ENCODE data around the gene WDR76.
"Not testable (repeated sequence)": the region's sequence is repeated elsewhere in the genome, so short reads cannot be mapped to it uniquely, and the experiment has no call there.

WDR76 gene

DNA sequence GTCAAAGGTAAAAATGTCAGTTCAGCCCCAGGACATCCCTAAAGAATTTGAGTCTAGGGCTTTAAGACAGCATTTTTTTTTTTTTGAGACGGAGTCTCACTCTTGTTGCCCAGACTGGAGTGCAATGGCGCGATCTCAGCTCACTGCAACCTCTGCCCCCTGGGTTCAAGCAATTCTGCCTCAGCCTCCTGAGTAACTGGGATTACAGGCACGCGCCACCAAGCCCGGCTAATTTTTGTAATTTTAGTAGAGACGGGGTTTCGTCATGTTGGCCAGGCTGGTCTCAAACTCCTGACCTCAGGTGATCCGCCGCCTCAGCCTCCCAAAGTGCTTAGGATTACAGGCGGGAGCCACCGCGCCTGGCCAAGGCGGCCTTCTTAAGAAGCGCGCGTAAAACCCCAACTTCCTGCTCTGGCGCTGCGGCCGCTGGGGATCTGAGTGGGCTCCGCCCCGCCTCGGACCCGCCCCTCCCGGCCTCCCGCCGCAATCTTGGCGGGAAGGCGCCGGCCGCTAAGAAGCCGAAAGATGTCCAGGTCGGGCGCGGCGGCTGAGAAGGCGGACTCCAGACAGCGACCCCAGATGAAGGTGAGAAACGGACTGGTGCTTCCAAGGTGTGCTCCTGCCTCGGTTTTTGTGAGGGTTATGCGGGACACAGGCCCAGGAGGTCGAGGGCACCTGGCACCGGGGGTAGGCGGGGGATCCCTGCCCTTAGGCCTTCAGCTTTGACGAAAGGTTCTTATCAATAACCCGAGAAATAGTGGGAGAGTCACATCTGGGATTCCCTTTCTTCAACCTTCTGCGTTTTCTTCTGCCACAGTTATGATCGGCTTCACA, at the start of gene WDR76:
TSS of gene WDR76 (plus strand) at position 495 of the 834 bp plus-strand sequence. CDS start at position 526, 31 bp downstream.
- DNase-seq: peak; percentile 56

DNA sequence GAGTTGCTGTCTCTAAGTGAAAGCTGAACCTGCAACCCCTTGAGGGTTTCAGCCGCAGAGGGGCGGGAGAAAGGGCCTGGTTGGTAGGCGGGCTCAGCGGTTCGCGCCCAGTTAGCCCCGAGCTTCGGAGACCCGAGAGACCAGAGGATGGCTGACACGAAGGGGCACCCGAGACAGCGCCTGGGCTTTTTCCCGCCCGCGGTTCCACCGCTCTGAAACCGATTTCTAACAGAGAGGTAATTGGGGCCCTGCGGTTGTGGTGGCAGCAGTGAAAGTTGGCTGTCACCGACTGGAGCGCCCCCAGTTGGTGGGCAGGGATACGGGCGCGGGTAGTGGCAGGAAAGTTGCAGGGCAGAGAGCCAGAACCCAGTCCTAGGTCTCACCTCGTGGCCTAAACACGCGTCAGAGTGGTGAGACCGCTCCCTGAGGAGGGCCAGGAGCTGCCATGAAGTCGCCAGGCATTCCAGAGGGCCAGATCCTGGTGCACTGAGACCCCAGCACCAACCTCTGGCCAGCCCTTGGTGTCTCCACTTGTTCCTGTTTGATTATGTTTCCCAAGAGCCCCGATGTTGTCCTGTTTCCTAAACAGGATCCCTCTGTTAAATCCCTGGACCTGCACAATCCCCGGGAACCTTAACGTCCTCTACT, 49.4 kb upstream of the WDR76 start:
- peak; percentile 82 for DNase-seq

GRCh38 chr15:43779016-43779415, 47.8 kb upstream of the WDR76 start:
- no peak for DNase-seq

DNA sequence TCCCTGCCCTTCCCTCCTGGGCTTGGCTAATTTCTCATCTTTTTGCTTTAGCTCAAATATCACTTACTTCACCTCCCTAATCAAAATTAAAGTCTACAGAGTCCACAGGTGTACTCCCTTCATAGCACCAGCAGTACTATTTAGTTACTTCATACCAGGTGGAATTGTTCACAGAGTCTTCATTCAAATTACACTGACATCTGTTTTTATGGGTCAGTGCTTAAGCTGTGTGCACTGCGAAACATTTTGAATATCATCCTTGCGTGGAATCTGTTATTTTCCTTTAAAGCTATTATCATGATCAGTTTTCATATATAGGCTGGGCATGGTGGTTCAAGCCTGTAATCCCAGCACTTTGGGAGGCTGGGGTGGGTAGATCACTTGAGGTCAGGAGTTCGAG, 37.4 kb upstream of the WDR76 start:
- no peak for DNase-seq

- DNase-seq: peak; percentile 98
These were observed 34.6 kb upstream of the WDR76 start, which contains the start of gene SERF2 for GRCh38 chr15:43791993-43792760. SERF2 (plus strand) TSS chr15:43792320; CDS start chr15:43792377, 57 bp downstream.

- DNase-seq: no peak
These were observed 33.9 kb upstream of the WDR76 start for GRCh38 chr15:43792761-43793476.

GRCh38 chr15:43793647-43794046, 33.2 kb upstream of the WDR76 start:
- DNase-seq: no peak

- no peak for DNase-seq
These were observed 32.3 kb upstream of the WDR76 start for GRCh38 chr15:43794269-43795037.

- no peak for DNase-seq
These were observed 31.6 kb upstream of the WDR76 start for GRCh38 chr15:43795197-43795596.

DNA sequence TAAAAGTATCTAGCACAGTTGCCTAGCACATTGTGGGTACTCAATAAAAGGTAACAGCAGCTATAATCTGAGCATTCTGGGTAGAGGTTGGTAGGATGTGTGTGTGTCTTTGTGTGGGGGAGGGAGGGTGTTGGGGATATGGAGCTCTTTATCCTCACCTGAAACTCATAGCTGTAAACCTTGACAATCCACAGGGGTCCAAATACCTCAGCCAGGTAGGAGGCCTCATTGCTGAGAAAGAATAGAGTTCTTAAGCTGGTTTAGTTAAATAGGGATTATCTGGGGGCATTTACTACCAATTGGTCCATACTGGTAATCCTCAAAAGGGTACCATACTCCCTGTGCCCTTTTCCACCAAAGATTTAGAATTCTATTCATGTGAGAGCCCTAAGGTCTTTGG, 30.8 kb upstream of the WDR76 start:
- DNase-seq: no peak

DNA sequence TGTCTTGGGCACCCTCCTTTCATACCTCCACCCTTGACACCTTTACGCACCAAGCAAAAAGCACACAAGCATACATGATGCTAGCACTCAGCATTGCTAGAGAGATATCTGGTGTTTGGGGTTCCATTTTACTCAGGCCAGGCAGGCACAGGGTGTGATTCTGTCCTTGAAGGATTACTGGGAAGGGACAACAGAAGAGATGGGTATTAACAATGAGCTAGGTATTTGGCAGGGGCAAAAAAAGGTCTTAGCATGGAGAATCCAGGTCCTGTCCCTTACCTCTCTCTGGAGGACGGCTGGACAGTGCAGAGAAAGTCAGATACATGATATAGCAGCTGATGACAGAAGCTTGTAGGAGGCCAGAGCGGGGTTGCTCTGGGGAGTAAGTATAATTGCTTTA, 30.2 kb upstream of the WDR76 start:
- DNase-seq: no peak

DNA sequence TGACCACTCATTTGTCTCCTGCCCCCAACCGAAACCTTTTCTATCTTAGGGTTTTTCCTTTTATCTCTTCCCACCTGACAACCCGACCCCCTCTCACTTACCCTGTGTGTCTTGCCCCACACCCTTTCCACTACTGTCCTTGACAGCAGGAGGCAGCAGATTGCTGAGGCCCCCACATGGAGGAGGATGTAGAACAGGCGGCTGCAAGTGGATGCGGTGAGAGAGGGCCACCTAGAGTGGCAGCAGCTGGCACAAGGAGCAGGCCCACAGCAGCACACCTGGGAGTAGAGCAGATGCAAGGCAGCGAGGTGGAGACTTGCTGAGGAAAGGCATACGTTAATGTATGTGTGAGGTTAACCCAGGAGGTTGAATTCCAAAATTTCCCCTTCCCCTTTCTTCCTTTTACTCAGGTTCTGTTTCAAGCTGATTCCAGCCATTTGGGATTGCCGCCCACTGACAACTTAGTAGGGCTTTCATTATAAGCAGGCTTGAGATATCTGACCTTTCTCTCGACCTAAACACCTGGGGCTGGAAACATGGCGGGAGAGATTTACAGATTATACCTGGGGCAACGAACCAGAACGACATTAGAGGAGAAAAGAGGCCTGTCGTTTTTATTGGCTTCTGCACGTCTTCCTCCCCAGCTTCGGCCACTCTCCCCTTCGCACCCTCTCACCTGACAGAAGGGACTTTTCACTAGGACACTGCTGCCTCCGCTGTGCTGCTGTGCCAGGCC, 27.4 kb upstream of the WDR76 start:
- DNase-seq: no peak

- no peak for DNase-seq
These were observed 26.9 kb upstream of the WDR76 start, which contains the start of gene SERINC4 for GRCh38 chr15:43799945-43800285. SERINC4 (minus strand) TSS chr15:43800220; CDS start chr15:43799986, 234 bp downstream.

DNA sequence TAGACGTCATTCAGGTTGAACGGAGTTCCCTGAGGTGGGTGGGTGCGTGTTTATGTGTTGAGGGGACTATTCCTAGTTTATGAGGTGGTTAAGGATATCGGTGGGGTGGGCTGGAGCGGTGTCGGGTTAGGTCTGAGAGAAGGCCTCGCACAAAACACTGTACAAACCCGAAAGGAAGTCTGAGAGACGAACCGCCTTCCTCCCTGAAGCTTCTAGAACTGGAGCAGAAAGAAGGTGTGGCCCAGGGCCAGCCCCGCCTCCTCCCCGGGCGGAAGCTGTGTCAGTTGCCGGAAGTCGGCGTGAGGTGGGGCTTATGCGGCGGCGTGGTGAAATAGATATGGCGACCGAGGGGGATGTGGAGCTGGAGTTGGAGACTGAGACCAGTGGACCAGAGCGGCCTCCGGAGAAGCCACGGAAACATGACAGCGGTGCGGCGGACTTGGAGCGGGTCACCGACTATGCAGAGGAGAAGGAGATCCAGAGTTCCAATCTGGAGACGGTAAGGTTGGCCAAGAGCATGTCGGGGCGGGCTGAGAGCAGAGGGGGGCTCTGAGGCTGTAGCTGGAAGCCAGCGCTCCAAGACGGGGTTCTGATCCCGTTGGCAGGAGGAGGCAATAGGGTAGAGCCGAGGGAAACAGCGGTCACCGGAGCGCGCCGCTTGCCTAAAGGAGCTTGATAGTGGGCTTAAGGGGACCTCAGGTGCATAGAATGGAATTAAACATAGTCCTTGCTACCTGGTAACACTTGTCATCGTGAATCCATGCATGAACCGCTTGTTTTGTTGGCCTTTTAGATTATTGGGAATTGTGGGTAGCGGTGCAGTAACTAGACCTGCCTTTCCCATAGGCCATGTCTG, 26.3 kb upstream of the WDR76 start, which contains the start of gene HYPK:
TSS of gene HYPK (plus strand) at position 314 of the 856 bp plus-strand sequence. CDS start at position 338, 24 bp downstream.
- peak; percentile 69 for DNase-seq

DNA sequence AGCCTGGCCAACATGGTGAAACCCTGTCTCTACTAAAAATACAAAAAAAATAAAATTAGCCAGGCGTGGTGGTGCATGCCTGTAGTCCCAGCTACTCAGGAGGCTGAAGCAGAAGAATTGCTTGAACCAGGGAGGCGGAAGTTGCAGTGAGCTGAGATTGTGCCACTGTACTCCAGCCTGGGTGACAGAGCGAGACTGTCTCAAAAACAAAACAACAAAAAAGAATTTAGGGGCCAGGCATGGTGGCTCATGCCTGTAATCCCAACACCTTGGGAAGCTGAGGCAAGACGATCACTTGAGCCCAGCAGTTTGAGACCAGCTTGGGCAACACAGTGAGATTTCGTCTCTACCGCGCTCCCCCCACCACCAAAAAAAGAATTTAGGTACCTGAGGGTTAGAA, 24.1 kb upstream of the WDR76 start:
- DNase-seq: not testable (repeated sequence)

GRCh38 chr15:43808435-43808950, 18.3 kb upstream of the WDR76 start:
- no peak for DNase-seq

DNA sequence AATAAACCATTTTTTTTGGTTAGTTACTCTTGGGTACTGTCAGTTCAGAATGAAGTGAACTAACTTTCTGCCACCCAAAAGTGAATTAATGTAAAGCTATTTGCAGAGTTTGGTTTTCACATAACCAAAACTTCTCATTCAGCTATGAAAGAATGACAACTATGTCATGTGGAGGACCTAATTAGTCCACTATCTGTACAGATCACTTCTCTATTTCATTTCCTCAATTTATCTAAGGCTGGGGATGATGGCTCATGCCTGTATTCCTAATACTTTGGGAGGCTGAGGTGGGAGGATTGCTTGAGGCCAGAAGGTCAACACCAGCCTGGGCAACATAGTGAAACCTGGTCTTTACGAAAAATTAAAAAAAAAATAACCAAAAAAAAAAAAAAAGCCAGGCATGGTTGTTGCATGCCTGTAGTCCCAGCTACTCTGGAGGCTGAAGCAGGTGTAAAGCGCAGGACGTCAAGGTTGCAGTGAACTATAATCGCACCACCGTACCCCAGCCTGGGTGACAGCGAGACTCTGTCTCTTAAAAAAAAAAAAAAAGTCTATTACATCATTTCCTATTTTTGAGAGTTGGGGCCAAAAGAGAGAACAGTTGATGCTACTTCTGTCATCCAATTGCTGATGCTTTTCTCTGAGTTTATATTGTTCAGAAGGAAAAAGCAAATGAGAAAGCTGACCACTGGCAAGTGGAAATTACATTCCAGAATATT, 17.7 kb upstream of the WDR76 start:
- no peak for DNase-seq

- not testable (repeated sequence) for DNase-seq
These were observed 11.7 kb upstream of the WDR76 start for GRCh38 chr15:43815064-43815463.

GRCh38 chr15:43821505-43821904, 5.3 kb upstream of the WDR76 start:
- no peak for DNase-seq
